OCI-LY3 (cell line): ENCODE results near the gene AK9.

ENCODE experiments used
- H2AFZ ChIP-seq: fragments of 200-600, 300-600 bp; shearing (Covaris generic); 2 replicates; pipeline ENCODE4 v1.6.0; 2014; ENCODE audit warnings: antibody characterized with exemption, low read depth, low read length
- H3K27ac ChIP-seq: fragments of 200-600, 300-600 bp; sonication (generic); 2 replicates; pipeline ENCODE4 v1.5.1; 2014; ENCODE audit warnings: mild to moderate bottlenecking, low read length, moderate library complexity, mixed read lengths
- H3K27me3 ChIP-seq: fragments of 200-600, 300-600 bp; sonication (generic); 2 replicates; pipeline ENCODE4 v1.6.1; 2014; ENCODE audit warnings: low read depth, low read length, mixed read lengths
- H3K36me3 ChIP-seq: fragments of 200-600, 300-600 bp; sonication (generic); replicated peaks from 2 replicates; pipeline ENCODE3; 2014; ENCODE audit warnings: low read depth, low read length, mixed read lengths
- H3K4me1 ChIP-seq: fragments of 300-600, 200-600 bp; sonication (generic); 2 replicates; pipeline ENCODE4 v1.6.1; 2014; ENCODE audit warnings: low read length, mixed read lengths
- H3K4me2 ChIP-seq: fragments of 200-600, 300-600 bp; sonication (generic); 2 replicates; pipeline ENCODE4 v1.6.1; 2014; ENCODE audit warnings: low read length, mixed read lengths
- H3K4me3 ChIP-seq: fragments of 300-600, 200-600 bp; sonication (generic); 2 replicates; pipeline ENCODE4 v1.5.1; 2014; ENCODE audit warnings: antibody characterized with exemption, mild to moderate bottlenecking, low read length, moderate library complexity
- H3K79me2 ChIP-seq: fragments of 300-600, 200-600 bp; shearing (Covaris generic); 2 replicates; pipeline ENCODE4 v1.6.1; 2014; ENCODE audit warnings: mild to moderate bottlenecking, low read length, mixed read lengths
- H3K9ac ChIP-seq: fragments of 300-600, 200-600 bp; shearing (Covaris generic); 2 replicates; pipeline ENCODE4 v1.6.0; 2014; ENCODE audit warnings: mild to moderate bottlenecking, low read length, moderate library complexity
- H3K9me3 ChIP-seq: fragments of 200-600, 300-600 bp; shearing (Covaris generic); 2 replicates; pipeline ENCODE4 v1.6.1; 2014; ENCODE audit warnings: low read length, mixed read lengths; ENCODE audit not compliant: insufficient read depth
- H4K20me1 ChIP-seq: fragments of 200-600, 300-600 bp; sonication (generic); 2 replicates; pipeline ENCODE4 v1.6.1; 2016; ENCODE audit warnings: low read length, mixed read lengths; ENCODE audit not compliant: insufficient read depth
- CTCF ChIP-seq: fragments of 200-600, 300-600 bp; sonication (generic); IDR thresholded peaks from 2 replicates; pipeline ENCODE4 v1.5.1; 2014; ENCODE audit warnings: antibody characterized with exemption, low read length, low read depth
- EZH2phosphoT487 ChIP-seq: fragments of 200-600 bp; shearing (Covaris generic); IDR thresholded peaks from 2 replicates; pipeline ENCODE4 v1.6.1; 2018; ENCODE audit warnings: antibody characterized with exemption, mixed run types, low read depth

AK9 gene

GRCh38 chr6:109471105-109471810 is 219.7 kb downstream of the AK9 start:
- Histone ChIP-seq H3K9ac (no peak overlapping the region), H3K79me2 (peaks cover 53% of the 10 kb centered on the region), H3K9me3 (no peaks in the 10 kb centered on the region), H3K4me3 (no peak overlapping the region), H3K36me3 (peaks cover 48% of the 10 kb centered on the region), H4K20me1 (peaks cover 13% of the 10 kb centered on the region), H3K27ac (peak overlapping the region; percentile 44; the same call in 1 of the 2 replicates), H3K27me3 (no peaks in the 10 kb centered on the region), H2AFZ (no peak overlapping the region), H3K4me1 (peaks cover 24% of the 10 kb centered on the region), H3K4me2 (no peak overlapping the region)
- TF ChIP-seq CTCF (no peak), EZH2phosphoT487 (no peak)

DNA sequence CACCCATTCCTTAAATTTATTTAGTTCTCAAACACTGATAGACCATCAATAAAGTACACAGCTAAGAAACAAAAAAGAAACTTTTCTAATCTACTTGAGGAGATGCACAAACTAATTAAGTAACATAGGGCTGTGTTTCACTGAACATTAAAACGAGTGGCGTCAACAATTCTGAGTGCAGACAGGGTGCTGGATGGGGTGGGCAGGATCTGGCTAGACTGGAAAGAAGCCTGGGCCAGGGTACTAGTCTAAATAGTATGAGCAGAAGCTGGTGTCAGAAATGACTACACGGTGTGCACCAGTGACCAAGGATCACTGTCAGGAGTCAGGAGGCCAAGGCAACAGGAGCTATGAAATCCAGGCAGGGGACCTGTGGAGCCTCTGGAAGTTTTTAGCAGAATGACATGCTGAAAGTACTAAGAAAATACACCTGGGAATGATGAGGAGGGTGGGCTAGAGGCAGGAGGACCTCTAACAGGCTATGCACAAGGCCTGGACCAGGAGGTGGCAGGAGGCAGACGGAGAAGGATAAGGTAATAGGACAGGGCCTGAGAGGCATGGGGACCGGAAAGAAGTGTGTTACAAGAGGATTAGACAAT is 221.3 kb downstream of the AK9 start:
- no peak overlapping the region for H3K27ac ChIP-seq
- peaks cover 24% of the 10 kb centered on the region for H3K4me1 ChIP-seq
- H3K79me2 ChIP-seq, result peaks cover 48% of the 10 kb centered on the region
- peaks cover 49% of the 10 kb centered on the region for H3K36me3 ChIP-seq
- H3K27me3 ChIP-seq, result no peaks in the 10 kb centered on the region
- no peak overlapping the region for H3K4me2 ChIP-seq
- H3K9me3 ChIP-seq, result no peaks in the 10 kb centered on the region
- H4K20me1 ChIP-seq, result peaks cover 13% of the 10 kb centered on the region
- H3K4me3 ChIP-seq, result no peak overlapping the region
- no peak for TF ChIP-seq EZH2phosphoT487
- TF ChIP-seq CTCF, result no peak
- H3K9ac ChIP-seq, result no peak overlapping the region
- no peak overlapping the region for H2AFZ ChIP-seq

DNA sequence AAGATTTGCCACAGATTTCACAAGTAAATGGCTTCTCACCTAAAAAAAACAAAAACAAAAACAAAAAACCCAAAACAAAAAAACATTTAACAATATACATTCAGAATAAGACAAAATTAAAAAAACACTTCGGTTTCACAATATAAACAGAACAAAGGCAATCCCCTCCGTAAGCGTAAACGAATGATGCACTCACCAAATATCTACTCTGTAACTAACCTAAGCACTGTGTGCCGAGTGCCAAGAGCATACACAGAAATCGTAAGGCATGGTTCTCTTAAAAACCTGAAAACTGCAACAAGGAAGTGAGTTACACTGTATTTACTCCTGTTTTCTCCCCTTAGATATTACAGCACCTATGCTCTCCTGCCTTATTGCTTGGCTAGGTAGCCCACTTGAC is 223.3 kb downstream of the AK9 start:
- peaks cover 11% of the 10 kb centered on the region for H4K20me1 ChIP-seq
- no peak overlapping the region for H3K4me3 ChIP-seq
- TF ChIP-seq CTCF (no peak), EZH2phosphoT487 (no peak)
- H3K4me2 ChIP-seq, result no peak overlapping the region
- peaks cover 40% of the 10 kb centered on the region for H3K79me2 ChIP-seq
- H3K27ac ChIP-seq, result no peak overlapping the region
- no peaks in the 10 kb centered on the region for H3K9me3 ChIP-seq
- H3K9ac ChIP-seq, result no peak overlapping the region
- no peak overlapping the region for H2AFZ ChIP-seq
- H3K27me3 ChIP-seq, result no peaks in the 10 kb centered on the region
- H3K4me1 ChIP-seq, result peaks cover 16% of the 10 kb centered on the region
- peaks cover 52% of the 10 kb centered on the region for H3K36me3 ChIP-seq

DNA sequence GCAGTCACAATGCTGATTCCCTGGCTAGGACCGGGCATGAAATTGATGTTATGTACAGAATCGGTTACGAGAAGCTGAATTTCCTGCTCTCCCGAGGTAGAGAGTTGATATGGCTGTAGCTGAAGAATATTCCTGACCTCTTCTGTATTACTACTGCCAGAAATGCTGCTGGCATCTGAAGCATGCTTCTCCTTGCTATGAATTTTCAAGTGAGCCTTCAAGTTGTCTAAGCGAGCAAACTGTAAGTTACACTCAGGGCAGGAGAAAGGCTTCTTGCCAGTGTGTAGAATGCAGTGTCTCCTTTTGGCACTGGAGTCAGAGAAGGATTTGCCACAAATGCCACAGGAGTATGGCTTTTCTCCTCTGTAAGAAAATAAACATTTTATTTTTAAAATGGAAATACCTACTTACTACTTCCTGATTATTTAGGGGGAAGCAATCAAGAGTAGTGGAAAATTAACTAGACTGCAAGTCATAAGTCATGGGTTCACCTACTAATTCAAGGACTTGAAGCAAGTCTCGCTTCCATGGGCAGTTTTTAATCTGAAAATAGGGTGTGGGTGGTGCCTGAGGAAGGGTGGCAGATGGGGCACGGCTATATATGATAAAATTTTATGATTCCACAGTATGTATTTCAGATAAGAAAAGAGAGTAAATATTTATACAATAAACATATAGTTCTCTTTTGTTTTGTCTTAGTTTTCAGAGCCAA is 224.6 kb downstream of the AK9 start:
- Histone ChIP-seq H3K4me3 (no peak overlapping the region), H4K20me1 (no peaks in the 10 kb centered on the region; the same call in 1 of the 2 replicates), H3K27ac (peak overlapping the region; percentile 19; the same call in 1 of the 2 replicates), H3K36me3 (peaks cover 53% of the 10 kb centered on the region), H3K4me2 (no peak overlapping the region), H3K4me1 (peaks cover 5% of the 10 kb centered on the region; the same call in 1 of the 2 replicates), H2AFZ (no peak overlapping the region), H3K9me3 (no peaks in the 10 kb centered on the region), H3K9ac (no peak overlapping the region), H3K27me3 (no peaks in the 10 kb centered on the region), H3K79me2 (peaks cover 27% of the 10 kb centered on the region)
- TF ChIP-seq EZH2phosphoT487 (no peak), CTCF (no peak)
